NCI-H1436 (cell line): ENCODE data around the gene ARHGAP28.

Experiments used
- DNase-seq: peaks from one replicate; lab custom pipeline; 2025; lab: John Stamatoyannopoulos, UW

Gene ARHGAP28

DNA sequence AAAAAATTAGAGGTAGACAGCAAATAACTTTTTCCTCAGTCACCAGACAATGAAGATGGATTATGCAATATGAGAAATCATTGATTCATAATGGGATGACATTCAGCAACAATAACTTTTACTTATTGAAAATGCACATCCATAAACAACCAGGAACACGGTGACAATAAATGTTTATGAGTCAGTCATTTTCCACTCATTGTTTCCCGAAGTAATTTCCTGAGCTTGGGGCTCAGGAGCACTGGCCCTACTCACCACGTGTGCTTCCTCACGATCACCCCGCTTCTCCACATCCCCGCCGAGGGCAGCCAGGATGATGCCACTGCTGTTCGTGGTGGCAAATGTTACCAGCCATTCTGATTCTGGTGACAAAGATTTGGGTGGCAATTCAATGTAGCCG is 231.8 kb downstream of the ARHGAP28 start:
- no peak for DNase-seq

DNA sequence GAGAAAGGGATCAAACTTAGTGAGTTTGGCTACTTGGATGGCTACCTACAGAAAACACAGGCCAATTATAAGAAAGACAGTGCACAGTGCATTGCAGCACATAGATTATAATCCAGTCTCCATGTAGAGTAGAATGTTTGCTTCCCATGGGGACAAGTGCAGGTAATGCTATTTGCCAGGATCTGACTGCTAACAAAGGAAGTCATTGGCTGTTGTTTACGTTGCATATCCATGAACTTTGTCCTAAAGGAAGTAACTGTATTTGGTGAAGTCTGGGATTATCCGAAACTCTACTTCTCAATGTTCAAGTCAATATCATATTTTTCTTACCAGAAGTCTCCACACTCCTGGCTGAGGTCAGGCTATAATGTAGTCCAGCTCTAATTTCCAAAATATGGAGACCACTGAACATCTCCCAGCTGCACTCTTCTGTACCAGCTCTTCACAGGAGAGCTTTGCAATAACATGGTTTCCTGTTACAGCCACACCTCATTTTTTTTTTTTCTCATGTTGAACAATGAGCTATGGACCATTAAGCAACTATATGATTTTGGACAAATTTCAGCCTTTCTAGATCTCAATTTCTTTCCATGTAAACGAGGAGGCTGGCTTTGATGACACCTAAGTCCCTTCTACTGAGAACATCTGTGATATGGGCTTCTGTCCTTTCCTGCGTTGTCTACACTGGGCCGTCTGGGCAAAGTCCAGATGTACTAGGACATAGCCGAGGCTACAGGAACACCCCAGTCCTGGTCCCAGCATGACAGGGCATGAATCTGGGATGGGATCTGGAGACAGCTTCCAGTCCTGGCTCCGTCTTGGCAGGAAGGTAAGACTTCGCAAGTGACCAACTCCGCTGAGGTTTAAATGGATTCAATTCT is 233.3 kb downstream of the ARHGAP28 start:
- DNase-seq = no peak

GRCh38 chr18:6963452-6964097 is 234.1 kb downstream of the ARHGAP28 start:
- no peak for DNase-seq
